ENCODE data around the gene MRTFB.
"Not testable (repeated sequence)": the region's sequence is repeated elsewhere in the genome, so short reads cannot be mapped to it uniquely, and the experiment has no call there.

MRTFB gene, protein sequence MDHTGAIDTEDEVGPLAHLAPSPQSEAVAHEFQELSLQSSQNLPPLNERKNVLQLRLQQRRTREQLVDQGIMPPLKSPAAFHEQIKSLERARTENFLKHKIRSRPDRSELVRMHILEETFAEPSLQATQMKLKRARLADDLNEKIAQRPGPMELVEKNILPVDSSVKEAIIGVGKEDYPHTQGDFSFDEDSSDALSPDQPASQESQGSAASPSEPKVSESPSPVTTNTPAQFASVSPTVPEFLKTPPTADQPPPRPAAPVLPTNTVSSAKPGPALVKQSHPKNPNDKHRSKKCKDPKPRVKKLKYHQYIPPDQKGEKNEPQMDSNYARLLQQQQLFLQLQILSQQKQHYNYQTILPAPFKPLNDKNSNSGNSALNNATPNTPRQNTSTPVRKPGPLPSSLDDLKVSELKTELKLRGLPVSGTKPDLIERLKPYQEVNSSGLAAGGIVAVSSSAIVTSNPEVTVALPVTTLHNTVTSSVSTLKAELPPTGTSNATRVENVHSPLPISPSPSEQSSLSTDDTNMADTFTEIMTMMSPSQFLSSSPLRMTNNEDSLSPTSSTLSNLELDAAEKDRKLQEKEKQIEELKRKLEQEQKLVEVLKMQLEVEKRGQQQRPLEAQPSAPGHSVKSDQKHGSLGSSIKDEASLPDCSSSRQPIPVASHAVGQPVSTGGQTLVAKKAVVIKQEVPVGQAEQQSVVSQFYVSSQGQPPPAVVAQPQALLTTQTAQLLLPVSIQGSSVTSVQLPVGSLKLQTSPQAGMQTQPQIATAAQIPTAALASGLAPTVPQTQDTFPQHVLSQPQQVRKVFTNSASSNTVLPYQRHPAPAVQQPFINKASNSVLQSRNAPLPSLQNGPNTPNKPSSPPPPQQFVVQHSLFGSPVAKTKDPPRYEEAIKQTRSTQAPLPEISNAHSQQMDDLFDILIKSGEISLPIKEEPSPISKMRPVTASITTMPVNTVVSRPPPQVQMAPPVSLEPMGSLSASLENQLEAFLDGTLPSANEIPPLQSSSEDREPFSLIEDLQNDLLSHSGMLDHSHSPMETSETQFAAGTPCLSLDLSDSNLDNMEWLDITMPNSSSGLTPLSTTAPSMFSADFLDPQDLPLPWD

DNA sequence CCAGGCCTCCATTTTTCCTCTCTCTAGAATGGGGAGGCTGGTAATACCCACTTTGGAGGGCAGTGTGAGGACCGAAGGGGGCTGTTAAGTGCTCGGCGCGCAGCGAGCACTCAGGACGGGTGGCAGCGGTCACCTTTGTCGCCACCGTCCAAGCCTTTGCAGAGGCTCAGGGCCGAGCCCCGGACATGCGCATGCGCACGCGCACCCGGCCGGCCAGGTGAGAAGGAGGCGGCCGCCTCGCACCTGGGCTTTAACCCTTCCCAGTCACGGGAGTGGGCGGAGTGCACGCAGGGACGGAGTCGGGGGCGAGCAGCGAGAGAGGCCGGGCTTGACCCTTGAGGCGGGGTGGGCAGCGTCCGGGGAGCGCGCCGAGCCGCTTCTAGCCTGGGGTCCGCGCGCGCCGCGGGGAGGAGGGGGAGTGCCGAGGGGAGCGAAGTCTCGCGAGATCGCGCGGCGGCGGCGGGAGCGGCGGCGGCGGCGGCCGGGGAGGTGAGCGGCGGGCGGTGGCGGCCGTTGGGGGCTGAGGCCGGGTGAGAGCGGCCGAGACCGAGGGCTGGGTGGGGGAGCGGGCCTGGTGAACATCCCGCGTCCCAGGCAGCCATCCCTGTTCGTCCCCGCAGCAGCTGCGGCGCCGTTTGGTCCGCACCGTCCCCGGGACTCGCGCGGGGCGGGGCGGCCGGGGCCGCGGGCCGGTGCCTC, at the start of gene MRTFB:
TSS of gene MRTFB (plus strand) at position 443 of the 699 bp plus-strand sequence. CDS start 69,288 bp downstream, outside the sequence.
- intact Hi-C loops (cut with DNase I), result no loop called here
- DNase-seq, result peak; percentile 42 to 94 (median 64)

DNA sequence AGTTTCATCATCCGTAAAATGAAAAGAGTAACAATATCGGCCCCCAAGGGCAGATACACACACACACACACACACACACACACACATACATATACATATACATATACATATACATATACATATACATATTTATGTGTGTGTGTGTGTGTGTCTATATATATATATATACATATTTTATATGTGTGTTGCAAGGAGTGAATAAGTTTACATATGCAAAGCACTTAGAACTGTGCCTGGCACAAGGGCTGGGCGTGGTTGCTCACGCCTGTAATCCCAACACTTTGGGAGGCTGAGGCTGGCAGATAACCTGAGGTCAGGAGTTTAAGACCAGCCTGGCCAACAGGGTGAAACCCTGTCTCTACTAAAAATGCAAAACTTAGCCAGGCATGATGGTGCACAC, 47.6 kb upstream of the MRTFB start:
- intact Hi-C loops (cut with DNase I); DNase-seq: not testable (repeated sequence)

DNA sequence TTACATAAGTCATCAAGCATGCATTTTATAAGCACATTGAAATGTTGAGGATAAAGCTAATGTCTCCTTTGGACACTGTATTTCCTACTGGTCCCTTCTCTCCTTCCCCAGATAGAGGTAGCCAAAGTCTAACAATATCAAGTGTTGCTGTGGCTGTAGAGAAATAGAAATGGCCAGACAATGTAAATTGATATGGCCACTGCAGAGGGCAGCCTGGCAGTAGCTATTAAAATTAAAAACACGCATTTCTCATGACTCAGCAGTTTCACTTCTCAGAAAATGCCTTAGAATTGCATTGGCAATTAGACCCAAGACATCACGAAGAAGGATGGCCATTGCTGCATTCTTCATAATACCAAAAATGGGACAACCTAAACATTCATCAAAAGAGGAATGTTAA, 46.8 kb upstream of the MRTFB start:
- DNase-seq, result no peak
- intact Hi-C loops (cut with DNase I), result no loop called here

DNA sequence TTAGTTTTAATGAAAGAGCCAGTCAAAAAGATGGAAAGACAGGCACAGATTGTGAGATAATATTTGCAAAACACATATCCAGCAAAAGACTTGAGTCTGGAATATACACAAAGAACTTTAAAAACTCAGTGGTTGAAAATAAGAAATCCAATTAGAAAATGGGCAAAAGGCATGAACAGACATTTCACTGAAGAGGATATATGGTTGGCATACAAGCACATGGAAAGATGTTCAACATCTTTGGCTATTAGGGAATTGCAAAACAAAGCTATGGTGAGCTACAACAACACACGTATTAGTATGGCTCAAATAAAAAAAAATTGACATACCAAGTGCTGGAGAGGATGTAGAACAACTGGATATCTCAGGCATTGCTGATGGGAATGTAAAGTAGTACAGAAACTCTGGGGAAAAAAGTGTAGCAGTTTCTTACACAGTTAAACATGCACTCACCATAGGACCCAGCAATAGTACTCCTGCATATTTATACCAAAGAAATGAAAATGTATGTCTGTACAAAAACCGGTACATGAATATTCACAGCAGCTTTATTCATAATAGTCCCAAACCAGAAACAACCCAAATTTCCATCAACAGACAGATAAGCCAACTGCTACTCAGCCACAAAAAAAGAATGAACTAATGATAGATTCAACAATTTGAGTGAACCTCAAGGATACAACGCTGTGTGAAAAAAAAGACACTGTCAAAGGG, 44.4 kb upstream of the MRTFB start:
- intact Hi-C loops (cut with DNase I), result no loop called here

DNA sequence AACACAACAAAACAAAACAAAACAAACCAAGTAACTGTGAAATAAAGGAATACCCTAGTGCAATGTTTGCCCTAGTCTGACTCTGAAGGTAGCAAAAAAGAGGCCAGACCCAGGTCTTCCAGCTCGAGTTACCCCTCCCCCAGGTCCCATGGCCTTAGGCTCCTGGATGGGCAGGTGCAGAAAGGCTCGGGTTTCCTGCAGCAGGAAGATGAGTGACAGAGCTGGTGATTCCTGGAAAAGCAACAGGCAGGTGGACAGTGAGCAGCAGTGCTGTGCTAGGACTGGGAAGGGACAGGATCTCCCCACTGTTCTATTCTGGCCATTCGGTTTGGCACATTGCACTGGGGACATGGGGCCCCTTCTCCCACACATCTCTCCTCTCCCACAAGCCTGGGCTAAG, 42.9 kb upstream of the MRTFB start:
- intact Hi-C loops (cut with DNase I), result no loop called here
- DNase-seq, result no peak

More for the DNA sequence above, 44.4 kb upstream of the MRTFB start:
- no peak for DNase-seq

DNA sequence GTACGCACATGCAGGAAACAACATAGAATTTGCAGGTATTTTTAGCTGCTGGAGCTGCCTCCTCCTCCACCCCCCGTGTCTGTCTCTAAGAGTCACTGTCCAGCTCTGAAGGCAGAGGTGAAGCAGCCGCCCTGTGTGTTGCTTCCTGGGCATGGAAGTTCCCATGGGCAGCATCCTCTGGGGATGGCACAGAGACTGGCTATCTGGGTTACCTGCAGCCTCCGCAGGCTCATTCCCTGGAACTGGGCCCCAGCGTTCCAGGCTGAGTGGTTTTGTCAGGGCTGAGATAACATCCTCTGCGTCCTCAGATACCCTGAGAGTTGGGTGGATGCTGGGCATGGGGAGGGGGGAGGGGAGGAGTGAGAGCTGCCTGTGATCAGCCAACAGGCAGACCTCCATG, 41.5 kb upstream of the MRTFB start:
- intact Hi-C loops (cut with DNase I), result no loop called here

DNA sequence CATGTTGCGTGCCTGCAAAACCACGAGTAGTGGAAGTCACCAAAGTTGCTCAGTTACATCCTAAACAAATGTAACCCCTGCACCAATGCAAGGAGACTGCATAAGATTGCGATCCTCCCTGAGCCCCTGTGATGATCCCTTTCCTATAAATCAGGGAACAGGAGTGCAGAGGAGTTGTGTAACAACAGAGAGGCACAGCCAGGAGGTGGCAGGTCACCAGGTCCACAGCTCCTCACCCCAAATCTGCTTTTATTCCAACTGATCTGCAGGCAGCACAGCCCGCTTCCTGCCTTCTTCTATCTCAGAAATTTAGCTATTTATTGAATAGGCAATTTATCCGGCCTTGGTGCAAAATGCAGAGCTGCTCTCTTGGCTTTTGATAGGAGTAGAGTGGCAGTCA, 36.0 kb upstream of the MRTFB start:
- DNase-seq, result no peak
- intact Hi-C loops (cut with DNase I), result no loop called here

More for the DNA sequence above, 41.5 kb upstream of the MRTFB start:
- DNase-seq, result peak in 4 of 10 donors; percentile 14 to 81 (median 53)

DNA sequence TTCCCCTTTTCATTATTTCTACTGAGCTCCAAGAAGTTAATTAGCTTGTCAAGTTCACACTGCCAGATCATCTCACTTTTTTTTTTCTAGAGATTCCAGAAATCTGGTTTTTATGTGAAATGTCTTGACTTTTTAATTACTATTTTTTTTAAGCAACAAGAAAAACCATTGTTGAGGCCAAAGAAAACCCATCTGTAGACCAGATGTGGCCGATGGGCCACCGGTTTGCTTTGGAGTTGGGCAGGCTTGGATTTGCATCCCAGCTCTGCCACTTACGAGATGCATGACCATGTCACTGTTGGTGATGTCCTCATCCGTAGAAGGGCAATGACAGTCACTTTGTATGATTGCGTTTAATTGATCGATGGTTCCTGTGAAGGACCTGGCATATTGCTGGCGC, 34.2 kb upstream of the MRTFB start:
- intact Hi-C loops (cut with DNase I), result no loop called here
- DNase-seq, result no peak

DNA sequence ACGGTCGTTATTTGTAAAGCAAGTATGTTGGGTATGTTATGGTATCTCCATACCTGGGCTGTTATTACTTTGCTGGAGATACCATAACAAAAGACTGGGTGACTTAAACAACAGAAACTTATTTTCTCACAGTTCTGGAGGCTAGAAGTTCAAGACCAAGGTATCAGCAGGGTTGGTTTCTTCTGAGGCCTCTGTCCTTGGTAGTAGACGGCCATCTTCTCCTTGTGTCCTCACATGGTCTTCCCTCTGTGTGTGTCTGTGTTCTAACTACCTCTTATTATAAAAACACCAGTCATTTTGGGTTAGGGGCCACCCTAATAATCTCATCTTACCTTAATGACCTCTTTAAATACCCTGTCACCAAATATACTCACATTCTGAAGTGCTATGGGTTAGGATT, 33.2 kb upstream of the MRTFB start:
- intact Hi-C loops (cut with DNase I), result no loop called here
- DNase-seq, result no peak

DNA sequence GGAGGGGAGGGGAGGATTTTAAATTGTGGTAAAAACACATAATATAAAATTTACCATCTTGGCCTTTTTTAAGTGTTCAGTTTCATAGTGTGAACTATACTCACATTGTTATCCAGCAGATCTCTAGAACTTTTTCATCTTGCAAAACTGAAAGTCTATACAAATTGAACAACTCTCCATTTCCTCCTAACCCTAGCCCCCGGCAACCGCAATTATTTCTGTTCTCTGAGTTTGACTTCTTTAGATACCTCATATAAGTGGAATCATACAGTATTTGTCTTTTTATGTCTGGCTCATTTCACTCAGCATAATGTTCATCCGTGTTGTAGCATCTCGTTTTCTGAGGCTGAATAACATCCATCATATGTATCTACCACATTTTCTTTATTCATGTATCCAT, 30.0 kb upstream of the MRTFB start:
- no peak for DNase-seq
- intact Hi-C loops (cut with DNase I), result no loop called here

DNA sequence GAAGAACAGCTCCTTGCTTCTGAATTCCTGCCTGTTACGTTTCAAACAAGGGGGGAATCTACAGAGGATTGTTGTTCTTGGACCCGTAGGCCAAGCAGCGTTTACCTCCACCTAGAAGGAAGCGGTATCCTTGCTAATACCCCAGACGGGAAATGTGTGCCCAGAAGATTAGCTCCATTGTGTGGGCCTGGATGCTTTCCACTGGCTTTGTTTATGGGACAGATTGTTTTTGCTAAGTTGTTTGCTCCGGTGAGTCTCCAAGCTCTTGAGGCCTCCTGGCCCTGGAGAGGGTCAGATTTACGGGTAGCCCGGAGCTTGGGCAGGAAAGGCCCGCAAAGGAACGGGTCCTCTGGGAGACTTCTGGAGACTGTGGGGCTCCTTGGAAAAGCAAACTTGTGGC, 28.4 kb upstream of the MRTFB start:
- no peak for DNase-seq
- intact Hi-C loops (cut with DNase I), result no loop called here

DNA sequence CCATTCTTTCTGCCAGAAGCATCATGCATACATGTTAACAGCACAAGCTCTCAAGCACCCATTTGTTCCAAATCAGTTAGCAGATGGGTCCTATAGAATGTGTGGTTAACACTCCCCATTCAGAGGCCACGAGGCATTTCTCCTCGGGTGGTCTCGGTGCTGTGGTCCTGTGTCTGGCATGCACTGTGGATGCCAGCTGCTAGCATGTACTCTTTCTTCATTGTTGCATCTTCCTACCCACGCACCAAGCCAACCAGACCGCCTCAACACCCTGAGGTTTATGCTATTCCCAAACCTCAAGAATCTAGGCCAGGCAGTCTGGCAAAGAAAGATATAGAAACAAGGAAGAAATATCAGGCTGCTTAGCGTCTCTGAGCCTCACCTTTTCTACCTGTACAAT, 27.8 kb upstream of the MRTFB start:
- peak in 3 of 10 donors; percentile 5 to 84 (median 32) for DNase-seq
- intact Hi-C loops (cut with DNase I), result no loop called here

DNA sequence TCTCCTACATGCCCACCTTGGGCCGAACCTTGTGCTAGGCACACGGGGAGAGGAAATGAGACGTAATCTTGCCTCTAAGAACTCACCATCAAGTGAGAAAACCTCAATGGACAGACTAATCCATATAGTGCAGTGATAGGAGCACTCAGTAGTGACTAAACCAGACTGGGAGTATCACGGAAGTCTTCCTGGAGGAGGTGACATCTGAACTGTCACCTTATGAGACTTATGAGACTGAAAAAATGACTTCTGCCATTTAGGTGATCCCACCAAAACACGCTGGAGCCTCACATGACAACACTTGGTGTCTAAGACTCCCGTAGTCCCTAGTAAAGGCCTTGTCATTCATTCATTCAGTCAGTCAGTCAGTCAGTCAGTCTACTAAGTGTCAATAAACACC, 27.3 kb upstream of the MRTFB start:
- intact Hi-C loops (cut with DNase I), result no loop called here
- DNase-seq, result no peak

DNA sequence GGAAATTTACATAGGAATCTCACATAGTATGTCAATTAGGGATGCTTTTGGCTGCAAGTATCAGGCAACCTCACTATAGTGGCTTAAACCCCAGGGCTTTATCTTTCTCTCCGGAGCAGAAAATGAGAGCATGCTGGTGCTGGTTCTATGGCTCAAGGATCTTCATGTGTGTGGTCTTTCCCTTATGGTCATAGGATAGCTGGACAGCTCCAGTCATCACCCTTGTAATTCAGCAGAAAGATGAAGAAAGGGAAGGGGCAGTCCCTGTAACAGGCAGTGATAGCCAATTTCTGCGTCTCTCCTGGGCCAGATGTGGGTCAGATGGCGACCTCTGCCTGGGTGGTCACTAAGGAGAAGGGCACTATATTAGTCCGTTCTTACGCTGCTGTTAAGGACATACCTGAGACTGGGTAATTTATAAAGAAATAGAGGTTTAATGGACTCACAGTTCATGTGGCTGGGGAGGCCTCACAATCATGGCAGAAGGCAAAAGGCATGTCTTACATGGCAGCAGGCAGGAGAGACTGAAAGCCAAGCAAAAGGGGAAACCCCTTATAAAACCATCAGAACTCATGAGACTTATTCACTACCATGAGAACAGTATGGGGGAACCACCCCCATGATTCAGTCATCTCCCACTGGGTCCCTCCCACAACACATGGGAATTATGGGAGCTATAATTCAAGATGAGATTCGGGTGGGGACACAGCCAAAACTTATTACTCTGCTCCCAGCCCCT, 23.8 kb upstream of the MRTFB start:
- intact Hi-C loops (cut with DNase I), result not testable (repeated sequence)

DNA sequence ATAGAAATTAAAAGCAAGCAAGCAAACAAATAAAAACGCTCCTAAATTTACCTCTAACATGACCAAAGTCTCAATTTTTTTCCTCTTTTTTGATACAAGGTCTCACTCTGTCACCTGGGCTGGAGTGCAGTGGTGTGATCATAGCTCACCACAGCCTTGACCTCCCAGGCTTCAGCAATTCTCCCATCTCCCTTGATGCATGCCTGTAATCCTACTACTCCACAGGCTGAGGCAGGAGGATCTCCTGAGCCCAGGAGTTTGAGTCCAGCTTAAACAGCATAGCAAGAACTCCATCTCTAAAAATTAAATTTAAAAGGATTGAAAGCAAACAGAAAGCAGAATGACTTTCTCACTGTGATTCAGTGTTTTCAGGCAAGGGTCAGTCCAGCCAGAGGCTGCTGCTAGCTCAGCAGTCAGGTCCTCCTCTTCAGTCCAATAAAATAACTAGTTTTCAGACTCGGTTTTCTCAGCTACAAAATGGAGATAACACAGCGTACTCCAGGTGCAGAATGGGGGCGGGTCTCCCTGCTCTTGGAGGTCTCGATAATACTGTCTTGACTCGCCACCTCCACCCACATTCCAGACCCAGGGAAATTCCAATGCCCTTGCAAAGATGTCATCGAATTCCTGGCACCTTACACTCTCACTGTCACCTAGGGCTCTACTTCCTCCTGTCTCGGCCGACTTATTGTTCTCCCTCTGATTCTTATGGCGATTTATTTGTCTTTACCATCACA, 20.7 kb upstream of the MRTFB start:
- intact Hi-C loops (cut with DNase I), result no loop called here
- no peak for DNase-seq

More for the DNA sequence above, 23.8 kb upstream of the MRTFB start:
- DNase-seq, result not testable (repeated sequence)

DNA sequence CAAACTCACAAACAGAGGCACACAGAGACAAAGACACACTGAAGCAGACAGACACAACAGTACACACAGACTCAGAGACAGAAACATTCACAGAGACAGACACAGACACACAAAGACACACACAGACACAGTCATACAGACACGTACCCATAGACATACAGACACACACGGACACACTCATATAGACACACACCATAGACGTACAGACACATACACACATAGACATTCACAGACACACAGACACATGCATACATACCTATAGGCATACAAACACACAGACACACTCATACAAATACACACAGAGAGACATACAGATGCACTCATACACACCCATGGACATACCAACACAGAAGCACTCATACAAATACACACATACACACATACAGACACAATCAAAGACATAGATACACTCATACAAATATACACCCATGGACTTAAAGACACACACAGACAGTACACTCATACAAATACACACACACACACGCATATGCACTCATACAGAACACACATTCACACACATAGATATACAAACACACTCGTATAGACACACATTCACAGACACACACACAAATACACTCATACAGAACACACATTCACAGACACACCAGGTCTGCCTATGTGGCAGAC, 19.9 kb upstream of the MRTFB start:
- no peak for DNase-seq
- intact Hi-C loops (cut with DNase I), result no loop called here

DNA sequence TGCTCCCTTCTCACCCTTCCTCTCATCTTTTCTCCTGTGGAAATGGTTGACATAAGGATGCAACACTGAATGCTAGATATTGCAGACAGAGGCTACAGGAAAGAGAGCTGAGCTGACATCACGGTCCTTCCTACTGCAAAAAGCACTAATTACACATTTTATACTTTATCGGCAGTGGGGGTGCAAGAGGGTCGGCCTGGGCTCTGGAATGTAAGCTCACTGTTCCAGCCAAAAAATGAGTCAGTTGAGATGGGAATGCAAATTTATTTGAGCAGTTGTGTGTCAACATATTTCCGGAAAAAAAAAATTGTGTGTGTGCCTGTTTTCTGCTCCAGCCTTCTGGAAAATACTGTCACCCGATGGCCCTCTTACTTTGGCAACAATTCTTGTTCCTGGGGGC, 14.1 kb upstream of the MRTFB start:
- intact Hi-C loops (cut with DNase I), result no loop called here

DNA sequence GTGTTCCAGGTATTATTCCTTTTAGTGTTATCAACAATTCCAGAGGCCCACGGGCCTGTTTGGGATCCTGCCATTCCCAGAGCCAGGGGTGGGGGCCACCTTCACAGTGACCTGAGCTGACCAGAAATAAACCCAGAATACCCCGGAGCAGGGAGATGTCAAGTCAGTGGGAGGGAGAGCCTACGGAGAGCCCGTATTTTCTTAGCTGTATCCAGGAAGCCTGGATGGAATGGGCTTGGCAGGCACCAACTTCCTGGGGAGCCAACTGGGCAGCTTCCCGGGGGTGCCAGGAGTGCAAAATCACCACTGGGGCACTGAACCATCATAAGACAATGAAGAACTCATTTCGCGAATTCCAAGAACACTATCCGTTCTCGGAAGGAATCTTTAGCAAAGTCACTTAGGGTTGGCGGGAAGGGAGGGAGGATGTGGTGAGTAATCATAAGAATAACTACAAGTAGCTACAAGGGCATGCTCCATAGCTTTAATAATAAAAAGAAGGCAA, 13.2 kb upstream of the MRTFB start:
- intact Hi-C loops (cut with DNase I), result no loop called here

More for the DNA sequence above, 14.1 kb upstream of the MRTFB start:
- no peak for DNase-seq

More for the DNA sequence above, 13.2 kb upstream of the MRTFB start:
- DNase-seq, result peak in 5 of 10 donors; percentile 7 to 86 (median 36)

Measured in posterior cingulate gyrus (tissue), 11 donors.